Ramos (cell line): ENCODE measurements around the gene EML6.

Experiments used
- in situ Hi-C: fragments of 300-500 bp; cut with MboI; formaldehyde crosslinking; loops from one replicate; pipeline ENCODE4 v1.14.3; 2022; ENCODE audit warnings: low sequenced_read_pairs; ENCODE audit not compliant: unreplicated experiment

EML6 gene

DNA sequence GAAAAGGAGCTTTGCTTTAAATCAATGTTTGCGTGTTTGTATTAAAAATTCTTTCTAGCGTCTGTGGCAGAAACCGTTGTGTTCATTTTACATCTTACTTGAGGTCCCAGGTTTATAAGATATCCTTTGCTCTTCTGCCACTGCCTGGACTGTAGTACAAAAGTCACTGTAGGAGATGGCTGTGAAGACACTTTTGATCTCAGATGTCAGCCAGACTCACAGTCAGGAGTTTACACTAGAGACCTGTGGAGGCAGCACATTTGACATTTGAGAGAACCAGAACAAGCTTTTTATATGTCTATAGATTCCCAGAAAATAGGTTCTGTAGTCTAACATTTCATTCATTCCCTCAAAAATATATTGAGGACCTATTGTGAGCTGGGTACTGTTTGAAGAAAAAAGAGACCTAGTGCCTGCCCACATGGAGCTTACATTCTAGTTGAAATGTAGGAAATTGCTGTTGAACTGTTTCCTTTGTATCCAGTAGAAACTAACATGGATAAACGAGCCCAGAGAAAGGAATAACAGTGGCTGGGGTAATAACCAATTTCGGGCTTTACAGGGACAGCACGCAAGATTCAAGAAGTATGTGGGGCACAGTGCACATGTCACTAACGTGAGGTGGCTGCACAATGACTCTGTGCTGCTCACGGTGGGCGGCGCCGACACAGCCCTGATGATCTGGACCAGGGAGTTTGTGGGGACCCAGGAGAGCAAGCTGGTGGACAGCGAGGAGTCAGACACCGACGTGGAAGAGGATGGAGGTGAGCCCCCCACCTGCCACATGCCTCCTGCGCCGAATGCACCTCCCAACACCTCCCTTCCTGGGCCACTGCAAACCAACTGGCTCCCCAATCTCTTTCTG, 204.5 kb downstream of the EML6 start:
- in situ Hi-C loops, result no loop called here

DNA sequence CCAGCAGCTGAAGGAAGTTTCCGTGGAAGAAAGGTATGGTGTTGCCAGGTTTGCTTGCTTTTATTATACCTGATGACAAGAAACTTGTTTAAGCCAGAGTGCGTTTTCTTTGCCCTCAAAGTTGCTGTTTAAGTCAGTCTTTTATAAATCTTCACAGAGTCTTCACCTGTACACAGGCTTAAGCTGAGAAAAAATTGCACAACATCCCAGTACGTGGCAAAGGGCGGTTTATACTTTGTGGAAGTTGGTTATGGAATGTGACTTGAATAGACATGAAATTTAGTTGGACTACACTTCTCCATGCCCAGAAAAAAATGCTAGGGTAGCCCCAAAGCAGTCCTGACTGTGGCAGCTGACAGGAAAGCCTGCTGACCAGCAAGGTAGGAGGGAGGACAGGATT, 205.3 kb downstream of the EML6 start:
- in situ Hi-C loops, result no loop called here

- in situ Hi-C loops, result no loop called here
Observed at GRCh38 chr2:54931473-54931872, 208.0 kb downstream of the EML6 start.

GRCh38 chr2:54935389-54935788, 211.9 kb downstream of the EML6 start:
- in situ Hi-C loops, result no loop called here

- in situ Hi-C loops, result no loop called here
Observed at GRCh38 chr2:54936766-54937165, 213.3 kb downstream of the EML6 start.

DNA sequence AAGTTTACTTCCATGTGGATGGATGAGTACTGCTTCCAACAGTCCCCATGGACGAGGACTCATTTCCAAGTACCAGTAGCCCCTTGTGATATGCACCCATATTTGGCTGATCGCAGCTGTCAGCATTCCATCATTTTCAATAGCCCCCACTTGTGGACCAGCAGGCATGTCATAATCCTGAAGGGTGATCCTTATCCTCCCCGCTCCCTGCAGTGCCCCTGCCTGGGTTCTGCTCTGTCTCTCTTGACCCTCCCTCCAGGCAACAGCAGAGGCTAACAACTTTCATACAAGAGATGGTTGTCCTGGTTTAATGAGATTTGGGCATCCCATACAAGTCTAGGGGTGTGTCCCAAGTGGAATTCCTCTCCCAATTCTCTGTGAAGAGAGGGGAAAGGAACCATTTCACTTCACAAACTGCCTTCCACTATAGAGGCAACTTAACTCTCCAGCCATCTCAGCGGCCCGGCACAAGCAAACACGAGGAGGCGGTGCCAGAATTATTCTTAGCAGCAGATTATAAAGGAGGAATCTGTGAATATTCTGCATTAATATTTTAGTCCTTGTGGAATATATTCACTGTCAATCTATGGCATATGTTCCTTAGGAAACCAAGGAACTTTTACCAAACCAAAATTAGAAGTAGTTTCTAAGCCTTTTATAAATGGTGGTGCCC, 216.1 kb downstream of the EML6 start:
- in situ Hi-C loops, result no loop called here

GRCh38 chr2:54940723-54941122, 217.3 kb downstream of the EML6 start:
- in situ Hi-C loops, result no loop called here

DNA sequence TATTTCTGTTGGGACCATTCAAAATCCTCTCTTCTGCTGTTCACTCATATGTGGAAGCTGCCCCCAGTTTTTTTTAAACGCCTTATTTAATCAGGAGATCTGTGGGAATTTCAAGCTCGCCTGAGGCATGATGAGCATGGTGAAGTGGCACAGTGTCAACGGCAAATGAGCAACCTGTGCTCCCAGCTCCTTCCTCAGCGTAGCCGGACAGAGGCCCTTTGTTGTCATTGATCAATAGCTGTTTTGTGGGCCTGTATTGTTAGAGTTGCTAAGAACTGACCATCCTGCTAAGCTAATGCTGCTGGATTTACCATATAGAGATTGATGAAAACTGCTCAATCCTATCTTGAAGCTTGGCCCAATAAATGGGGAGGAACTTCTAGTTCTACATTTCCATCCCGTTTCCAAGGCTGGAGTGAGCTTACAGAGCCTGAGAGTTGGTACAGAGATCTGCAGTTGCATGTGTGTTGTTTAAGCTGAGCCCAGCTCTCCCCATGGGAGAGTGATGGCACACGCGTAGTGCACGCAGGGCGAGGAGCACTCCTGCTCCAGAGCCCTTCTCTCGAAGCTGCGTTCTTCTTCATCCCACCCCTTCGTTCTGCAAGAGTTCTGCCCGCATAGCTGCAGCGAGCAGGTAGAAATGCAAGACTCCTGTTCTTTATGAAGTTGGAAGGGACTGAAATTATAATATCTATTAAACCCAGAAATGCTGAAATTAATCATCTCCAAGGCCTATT, 218.0 kb downstream of the EML6 start:
- in situ Hi-C loops, result no loop called here

DNA sequence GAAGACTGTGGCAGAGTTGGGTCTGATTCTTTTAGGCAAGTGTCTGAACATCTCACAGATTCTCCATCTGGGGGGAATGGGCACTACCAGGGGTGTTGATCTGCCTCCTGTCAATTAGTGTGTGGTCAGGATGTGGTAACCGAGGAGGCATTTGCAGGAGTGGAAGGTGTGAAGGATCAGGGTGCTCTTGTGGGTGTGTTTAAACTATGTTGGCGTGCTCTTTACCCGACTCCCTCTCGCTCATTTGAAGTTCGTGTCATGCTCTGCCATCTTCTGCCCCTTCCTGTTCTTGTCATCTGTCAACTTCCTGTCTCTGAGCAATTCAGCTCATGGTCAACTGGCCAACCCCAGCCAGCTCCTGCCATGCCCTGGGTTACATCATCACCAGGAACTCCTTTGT, 218.9 kb downstream of the EML6 start:
- in situ Hi-C loops, result no loop called here

DNA sequence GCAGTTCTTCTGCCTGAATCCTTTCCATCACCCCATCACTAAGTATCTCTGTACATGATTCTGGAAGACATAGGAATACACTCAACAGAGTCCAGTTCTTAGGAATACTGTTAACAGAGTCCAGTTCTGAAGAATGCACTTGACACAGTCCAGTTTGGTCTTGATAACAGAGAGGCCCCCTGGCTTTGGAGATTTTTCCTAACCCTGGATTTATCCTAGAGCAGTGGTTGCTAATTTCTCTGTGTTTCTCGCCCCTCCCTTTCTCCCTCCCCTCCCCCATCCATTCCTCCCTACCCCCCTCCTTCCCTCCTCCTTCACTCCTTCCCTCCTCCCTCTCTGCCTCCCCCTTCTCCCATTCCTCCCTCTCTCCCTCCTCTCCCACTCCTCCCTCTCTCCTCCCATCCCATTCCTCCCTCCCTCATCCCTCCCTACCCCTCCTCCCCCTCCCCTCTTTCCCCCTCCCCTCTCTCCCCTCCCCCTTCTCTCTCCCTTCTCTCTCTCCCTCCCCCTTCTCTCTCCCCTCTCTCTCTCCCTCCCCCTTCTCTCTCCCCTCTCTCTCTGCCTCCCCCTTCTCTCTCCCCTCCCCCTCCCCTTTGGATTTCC, 221.4 kb downstream of the EML6 start:
- in situ Hi-C loops, result no loop called here

- in situ Hi-C loops, result no loop called here
Observed at GRCh38 chr2:54945391-54946219, 222.1 kb downstream of the EML6 start.

- in situ Hi-C loops, result no loop called here
Observed at GRCh38 chr2:54946220-54946805, 222.9 kb downstream of the EML6 start.

GRCh38 chr2:54947136-54947535, 223.7 kb downstream of the EML6 start:
- in situ Hi-C loops, result no loop called here

- in situ Hi-C loops, result no loop called here
Observed at GRCh38 chr2:54947646-54948045, 224.2 kb downstream of the EML6 start.

DNA sequence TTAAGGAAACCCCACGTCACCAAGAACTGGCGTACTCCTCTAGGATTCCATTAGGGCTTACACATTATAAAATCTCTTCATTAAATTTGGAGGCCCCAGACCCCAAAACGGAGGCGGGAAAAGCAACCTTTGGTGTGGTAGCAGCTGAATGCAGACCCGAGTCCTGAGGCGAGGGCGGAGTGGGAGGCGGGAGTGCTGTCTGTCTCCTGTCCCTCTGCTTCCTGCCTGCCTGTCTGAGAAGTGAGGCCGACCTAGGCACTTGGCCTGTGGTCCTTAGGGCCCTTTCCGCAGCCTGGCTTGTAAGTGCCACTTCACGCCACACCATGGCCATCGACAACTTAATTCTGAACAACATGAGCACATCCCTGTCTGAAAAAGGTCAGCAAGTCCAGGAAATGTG, 224.7 kb downstream of the EML6 start:
- in situ Hi-C loops, result no loop called here

DNA sequence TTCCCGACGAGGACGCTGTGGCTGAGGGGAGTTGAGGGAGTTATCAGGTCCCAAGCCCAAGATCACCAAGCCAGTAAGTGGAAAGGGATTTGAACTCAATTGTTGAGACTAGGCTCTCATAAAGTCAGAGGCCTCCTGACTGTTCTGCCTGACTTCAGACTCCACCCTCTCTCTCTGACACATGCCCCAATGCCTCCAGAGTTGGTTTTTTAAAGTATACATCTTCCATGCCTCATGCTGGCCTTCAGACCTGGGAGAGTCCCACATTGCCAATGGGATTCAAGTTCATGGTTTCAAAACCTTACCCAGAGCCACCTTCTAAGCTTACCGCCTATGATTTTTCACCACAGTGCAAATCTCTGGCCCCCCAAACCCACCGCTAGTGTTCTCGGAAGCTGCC, 226.0 kb downstream of the EML6 start:
- in situ Hi-C loops, result no loop called here

- in situ Hi-C loops, result no loop called here
Observed at GRCh38 chr2:54950811-54951210, 227.3 kb downstream of the EML6 start.

DNA sequence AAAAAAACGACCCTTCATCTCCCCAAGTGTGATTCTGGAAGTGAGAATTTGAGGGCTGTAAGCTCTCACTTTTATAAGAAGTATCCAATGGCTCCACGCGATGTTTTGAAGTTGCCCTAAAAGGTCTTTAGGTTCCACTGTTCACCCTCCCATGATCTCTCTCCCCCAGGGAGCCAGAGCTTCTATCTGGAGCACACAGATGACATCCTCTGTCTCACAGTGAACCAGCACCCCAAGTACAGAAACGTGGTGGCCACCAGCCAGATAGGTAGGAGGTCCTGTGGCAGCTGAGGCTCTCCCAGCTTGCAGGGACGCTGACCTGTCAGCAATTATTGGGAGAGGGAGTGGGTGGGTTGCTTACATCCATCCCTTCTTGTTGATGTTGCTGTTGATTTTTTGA, 229.0 kb downstream of the EML6 start:
- in situ Hi-C loops, result no loop called here

DNA sequence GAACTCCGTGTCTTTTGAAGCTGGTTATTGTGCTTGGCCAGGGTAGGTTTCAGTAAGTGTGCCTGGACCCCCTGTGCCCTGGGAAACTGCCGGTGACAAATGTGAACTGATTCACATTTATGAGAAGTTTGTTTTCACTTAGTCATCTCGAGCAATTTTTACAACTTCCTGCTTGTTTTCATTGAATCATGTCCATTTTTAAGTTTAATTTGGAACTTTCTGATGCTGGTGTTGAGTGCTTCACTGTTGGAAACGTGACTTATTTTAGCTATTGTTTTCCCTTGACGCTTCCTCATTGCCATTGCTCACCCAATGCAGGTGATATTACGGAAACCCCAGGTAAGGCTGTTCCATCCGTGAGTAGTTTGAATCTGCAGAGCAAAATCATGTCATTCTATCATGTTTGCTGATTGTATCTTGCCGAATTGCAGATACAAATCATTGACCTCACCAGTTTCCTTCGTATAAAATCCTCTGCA, 229.6 kb downstream of the EML6 start:
- in situ Hi-C loops, result no loop called here
